HG03060 (cell line): Measurements from ENCODE around the gene TRIM43B.
"Not testable (repeated sequence)": the region's sequence is repeated elsewhere in the genome, so short reads cannot be mapped to it uniquely, and the experiment has no call there.

Experiments
- ATAC-seq: cut with Tn5 transposase; IDR thresholded peaks from one replicate; pipeline ENCODE4 v1.9.1; 2021; ENCODE audit warnings: low read depth, moderate number of reproducible peaks; ENCODE audit not compliant: unreplicated experiment

The TRIM43B gene

DNA sequence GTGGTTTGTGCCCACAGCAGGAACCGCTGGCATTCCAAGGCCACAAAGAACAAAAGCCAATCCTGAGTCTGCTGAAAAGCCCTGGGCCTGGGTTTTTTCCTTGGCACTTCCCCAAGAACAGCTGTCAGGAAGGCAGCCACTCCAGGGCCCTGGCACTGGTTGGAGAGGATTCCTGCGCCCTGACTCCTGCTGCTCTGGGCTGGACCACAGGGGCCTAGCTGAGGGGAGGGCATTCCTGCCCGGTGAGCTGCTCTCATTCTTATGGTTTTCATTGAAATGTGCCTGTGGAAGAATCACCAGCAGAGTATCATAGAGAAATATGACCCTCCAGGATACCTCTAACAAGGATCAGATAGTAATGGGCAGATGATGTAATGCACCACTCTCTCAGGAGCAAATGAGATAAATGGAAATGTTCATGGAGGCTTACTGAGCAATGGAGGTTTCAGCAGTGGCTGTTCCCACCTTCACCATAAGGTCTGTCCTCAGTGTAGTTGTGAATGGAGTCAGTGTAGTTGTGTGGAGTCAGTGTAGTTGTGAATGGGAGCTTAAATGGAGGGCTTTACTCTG, 50.0 kb downstream of the TRIM43B start:
- ATAC-seq: not testable (repeated sequence)

DNA sequence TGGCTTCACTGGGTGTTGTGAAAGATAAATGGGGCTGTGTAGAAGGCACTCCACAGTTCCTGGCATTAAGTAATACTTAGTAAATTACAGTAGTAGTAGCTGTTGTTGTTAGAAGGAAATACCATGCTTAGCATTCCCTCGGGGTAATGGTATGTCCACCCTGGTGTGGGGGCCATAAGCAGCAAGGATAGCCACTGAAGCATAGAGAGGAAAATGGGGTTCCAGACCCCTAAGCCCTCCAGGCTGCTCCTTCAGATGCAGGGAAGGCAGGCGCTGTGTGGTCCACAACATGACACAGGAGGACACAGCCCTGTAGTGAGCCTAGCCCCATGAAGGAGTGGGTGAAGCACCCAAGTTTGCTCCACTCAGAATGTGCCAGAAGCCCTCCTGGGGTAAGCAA, 50.6 kb downstream of the TRIM43B start:
- ATAC-seq: not testable (repeated sequence)

DNA sequence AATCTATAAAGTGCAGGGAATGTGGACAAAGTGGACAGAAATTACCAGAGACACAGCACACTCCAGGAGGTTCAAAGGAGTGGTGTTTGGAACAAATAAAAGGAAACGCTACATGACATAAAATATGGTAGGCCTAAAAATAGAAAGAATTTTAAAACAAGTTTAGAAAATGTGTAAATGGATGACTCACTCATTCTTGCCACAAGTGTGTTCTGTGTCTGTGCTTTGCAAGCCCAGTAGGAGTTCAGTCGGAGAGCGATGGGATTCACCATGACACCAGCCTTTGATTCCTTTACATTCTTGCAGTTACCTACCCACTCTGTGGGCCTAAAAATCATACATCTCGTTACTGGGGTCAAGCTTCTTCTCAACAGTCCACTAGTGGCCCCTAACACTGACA, 51.2 kb downstream of the TRIM43B start:
- ATAC-seq: not testable (repeated sequence)

DNA sequence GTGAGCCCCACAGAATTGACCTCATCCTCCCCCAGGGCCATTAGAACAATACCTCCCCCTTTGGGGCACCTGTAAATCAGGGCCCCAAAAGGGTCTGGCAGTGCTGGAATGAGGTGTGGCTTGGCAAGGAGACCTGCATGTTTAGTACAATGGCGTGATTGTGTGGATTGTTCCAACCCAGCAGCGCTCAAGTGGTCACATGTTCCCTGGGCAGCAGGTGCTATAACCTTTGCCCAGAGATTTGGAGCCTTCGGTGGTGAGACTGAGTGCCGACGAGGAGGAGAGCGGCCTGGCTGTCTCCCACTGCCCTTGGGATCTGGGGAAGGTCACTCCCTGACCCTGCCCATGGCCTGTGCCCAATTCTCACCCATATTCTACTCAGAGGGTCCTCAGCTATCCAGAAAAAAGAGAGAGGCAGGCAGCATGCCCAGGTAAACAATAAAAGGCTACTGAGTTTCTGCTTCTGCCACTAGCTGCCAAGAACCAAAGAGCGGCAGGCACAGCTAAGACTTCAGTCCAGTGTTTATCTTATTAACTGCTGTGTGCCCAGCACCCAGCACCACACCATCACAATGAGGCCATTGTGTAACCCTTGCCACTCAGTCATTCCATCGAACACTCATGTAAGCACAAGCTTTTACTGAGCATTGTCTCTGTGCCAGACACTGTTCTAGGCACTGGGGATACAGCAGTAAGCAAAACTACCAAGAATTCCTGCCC, 54.6 kb downstream of the TRIM43B start:
- not testable (repeated sequence) for ATAC-seq

DNA sequence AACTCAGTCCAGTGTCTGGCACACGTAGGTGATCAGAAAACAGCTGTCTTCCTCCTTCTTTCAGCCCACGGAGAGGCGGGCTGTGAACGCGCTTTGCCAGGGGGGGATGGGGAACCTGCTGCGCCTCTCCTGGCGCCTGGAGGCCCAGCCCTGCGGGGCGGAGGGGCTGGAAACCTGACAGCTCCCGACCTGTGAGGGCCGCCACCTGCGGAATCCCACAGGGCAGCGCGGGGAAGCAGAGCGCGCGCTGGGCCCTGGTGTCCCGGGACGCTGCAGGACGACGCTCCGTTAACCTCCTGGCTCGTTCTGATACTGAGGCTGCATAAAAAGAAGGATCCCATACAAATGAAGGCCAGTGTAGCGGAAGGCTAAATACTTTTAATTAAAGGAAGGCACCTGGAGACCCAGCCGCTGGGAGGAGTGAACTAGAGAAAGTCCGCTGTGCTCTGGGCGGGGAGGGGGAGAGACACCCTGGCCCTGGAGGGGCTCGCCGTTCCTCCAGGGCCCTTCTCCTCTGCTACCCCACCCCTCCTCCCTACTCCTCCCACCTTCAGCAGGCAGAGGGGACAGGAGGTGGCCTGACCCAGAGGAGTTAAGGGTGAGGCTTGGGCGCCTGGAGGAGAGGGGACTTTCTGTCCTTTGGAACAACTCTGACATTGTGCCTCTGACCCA, 57.2 kb downstream of the TRIM43B start:
- not testable (repeated sequence) for ATAC-seq
